Stimulated activated CD8-positive, alpha-beta memory T cell treated with anti-CD3 and anti-CD28 coated beads, Interleukin-4, amount 100 ng/mL, for 1 hour (primary cell): ENCODE results near the gene EIF3CL.
"Not testable (repeated sequence)": the region's sequence is repeated elsewhere in the genome, so short reads cannot be mapped to it uniquely, and the experiment has no call there.

Source experiments
- DNase-seq, 2 donors: peaks; one replicate each; pipeline ENCODE4 v3.0.0-alpha.2; 2020; ENCODE audit warnings: low read depth in 2 of 2, low spot score in 1 of 2

The EIF3CL gene, protein sequence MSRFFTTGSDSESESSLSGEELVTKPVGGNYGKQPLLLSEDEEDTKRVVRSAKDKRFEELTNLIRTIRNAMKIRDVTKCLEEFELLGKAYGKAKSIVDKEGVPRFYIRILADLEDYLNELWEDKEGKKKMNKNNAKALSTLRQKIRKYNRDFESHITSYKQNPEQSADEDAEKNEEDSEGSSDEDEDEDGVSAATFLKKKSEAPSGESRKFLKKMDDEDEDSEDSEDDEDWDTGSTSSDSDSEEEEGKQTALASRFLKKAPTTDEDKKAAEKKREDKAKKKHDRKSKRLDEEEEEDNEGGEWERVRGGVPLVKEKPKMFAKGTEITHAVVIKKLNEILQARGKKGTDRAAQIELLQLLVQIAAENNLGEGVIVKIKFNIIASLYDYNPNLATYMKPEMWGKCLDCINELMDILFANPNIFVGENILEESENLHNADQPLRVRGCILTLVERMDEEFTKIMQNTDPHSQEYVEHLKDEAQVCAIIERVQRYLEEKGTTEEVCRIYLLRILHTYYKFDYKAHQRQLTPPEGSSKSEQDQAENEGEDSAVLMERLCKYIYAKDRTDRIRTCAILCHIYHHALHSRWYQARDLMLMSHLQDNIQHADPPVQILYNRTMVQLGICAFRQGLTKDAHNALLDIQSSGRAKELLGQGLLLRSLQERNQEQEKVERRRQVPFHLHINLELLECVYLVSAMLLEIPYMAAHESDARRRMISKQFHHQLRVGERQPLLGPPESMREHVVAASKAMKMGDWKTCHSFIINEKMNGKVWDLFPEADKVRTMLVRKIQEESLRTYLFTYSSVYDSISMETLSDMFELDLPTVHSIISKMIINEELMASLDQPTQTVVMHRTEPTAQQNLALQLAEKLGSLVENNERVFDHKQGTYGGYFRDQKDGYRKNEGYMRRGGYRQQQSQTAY

DNA sequence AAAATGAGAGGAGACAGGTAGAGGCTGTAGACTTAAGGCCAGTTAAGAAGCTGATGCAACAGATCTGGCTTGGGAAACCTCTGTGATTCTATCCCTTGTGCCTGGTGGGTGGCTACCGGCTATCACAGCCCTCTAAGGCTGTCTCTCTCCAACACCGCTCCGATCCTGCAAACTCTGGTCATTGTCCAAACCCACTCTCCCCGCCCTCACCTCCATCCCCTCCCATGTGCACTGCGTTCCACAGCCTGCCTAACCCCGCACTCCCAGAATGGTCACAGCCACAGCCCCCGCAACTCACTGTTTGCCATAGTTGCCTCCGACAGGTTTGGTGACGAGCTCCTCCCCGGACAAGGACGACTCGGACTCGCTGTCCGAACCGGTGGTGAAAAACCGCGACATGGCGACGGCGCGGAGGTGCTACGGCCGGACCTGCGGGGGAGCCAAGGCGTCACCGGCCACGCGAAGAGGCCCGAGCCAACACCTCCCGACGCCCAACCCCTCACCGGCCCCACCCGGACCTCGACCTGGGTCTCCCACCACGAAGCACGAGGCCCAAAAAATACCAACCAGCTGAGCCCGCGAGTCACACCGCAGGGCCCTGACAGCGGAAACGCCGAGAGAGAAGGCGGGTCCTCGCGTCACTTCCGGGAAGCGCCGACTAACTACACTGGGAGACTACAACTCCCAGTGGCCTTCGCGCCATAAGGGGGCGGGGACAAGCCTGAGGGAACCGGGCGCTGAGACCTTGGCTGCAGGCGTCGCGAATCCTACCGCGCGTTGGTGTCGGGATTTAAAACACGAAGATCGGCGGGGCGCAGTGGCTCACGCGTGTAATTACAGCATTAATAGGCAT is at the start of gene EIF3CL:
Gene EIF3CL (minus strand): TSS at position 622 of the 853 bp plus-strand sequence. CDS start 223 bp downstream, at position 399.
- DNase-seq: not testable (repeated sequence)

DNA sequence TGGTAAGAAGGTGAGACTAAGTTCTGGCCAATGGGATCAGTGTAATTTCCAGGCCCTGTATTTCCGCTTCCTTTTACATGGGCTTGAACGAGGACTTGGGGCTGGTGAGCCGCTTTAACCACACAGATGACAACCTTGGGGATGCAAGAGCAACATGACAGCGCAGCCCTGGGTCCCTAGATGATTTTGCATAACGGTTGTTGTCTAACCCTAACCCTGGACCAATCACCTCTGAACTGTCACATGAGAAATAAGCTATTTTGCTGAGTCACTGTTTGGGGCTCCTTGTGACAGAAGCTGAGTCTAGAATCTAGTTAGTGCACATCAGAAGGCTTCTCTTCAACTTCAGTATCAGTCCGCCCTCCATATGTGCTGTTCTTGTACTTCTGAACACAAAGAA is 43.4 kb upstream of the EIF3CL start:
- DNase-seq: not testable (repeated sequence)

DNA sequence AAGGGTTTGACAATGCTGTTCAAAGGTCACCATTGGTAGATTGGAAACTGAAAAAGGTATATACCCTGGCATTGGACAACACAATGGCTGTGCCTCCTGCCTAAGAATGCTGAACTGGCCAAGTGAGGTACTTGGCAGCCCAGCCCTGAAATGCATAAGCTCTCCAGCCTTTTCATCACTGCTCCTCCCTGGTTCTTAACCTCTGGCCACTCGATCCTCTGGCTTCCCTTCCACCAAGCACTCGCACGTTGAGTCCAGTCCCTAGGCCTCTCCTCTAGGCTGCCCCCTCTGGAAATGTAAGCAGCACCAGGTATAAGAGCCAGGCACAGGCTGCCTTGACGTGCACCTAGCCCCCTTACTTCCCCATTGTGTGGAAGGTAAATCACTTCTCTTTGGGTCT is 42.7 kb upstream of the EIF3CL start:
- not testable (repeated sequence) for DNase-seq

DNA sequence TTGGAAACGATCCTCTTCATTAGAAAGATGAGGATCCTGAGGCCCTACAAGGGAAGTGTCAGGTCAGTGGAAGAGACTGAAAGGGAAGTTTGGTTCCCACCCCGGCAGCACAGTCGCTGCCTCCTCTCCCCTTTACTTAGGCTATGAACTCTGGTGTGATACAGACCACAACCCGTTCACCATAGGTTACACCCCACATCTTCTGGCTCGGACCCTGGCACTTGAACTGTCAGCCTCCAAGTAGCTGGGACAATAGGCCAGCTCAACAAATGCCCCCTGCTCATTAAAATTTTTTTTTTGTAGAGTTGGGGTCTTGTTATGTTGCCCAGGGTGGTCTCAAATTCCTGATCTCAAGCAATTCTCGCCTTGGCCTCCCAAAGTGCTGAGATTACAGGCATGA is 40.3 kb upstream of the EIF3CL start:
- DNase-seq: not testable (repeated sequence)

DNA sequence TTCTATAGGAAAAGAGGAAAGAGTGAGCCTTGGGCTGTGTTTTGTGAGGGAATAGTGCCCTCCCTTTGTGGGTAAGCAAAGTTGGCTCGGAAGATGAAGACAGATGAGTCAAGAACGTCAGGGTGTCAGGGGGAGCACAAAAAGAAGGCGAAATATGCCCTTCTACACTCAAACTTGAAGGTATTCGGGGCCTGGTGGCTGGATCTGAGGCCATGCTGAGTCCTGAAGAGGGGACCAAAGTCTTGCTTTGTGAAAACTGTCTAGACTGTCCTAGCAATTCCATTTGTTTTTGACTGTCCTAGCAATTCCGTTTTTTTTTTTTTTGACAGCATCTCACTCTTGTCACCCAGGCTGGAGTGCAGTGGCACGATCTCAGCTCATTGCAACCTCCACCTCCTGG is 35.3 kb upstream of the EIF3CL start:
- DNase-seq: not testable (repeated sequence)

DNA sequence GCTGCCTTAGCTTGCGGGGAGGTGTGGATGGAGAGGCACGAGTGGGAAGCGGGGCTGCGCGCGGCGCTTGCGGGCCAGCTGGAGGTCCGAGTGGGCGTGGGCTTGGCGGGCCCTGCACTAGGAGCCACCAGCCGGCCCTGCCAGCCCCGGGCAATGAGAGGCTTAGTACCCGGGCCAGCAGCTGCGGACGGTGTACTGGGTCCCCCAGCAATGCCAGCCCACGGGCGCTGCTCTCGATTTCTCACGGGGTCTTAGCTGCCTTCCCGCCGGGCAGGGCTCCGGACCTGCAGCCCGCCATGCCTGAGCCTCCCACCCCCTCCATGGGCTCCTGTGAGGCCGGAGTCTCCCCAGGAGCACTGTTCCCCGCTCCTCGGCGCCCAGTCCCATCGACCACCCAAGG is 31.7 kb upstream of the EIF3CL start:
- not testable (repeated sequence) for DNase-seq

DNA sequence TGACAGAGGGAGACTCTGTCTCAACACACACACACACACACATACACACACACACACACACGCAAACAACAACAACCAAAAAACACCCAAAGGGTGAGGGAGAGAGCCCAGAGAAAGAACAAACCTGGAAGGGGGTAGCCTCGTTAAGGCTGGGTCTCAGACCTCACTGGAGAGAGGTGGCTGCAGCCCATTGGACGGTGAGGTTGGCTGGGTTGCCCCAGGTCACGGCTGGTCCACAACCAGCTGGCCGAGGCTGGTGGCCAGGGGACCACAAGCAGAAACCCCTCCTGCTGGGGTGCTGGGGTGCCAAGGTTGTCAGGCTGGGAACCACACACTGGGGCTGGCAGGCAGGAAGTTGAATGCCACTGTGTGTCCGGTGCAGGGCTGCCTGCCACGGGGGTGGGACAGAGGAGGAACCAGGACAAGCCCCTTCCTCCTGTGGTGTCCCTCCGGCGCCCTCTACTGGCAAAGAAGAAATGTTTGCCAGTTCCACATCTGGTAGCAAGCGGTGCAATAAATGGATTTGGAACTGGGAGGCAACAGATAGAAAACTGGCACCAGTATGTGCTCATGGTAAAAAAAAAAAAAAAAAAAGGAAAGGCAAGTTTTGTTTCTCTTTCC is 22.5 kb upstream of the EIF3CL start:
- not testable (repeated sequence) for DNase-seq

DNA sequence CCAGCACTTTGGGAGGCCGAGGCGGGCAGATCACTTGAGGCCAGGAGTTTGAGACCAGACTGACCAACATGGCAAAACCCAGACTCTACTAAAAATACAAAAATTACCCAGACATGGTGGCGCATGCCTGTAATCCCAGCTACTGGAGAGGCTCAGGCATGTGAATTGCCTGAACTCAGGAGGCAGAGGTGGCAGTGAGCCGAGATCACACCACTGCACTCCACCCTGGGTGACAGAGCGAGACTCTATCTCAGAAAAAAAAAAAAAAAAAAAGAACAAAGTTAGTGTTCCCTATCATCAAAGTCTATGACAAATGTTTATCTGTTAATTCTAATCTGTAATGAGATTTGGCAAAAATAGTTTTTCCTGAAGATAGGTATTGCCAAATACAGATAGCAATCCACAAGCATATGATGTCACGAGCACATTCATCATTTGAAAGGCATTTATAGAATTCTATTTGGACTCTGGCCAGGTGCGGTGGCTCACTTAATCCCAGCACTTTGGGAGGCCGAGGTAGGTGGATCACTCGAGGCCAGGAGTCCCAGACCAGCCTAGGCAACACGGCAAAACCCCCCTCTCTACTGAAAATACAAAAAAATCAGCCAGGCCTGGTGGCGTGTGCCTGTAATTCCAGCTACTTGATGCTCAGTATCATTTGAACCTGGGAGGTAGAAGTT is 17.6 kb upstream of the EIF3CL start:
- not testable (repeated sequence) for DNase-seq

DNA sequence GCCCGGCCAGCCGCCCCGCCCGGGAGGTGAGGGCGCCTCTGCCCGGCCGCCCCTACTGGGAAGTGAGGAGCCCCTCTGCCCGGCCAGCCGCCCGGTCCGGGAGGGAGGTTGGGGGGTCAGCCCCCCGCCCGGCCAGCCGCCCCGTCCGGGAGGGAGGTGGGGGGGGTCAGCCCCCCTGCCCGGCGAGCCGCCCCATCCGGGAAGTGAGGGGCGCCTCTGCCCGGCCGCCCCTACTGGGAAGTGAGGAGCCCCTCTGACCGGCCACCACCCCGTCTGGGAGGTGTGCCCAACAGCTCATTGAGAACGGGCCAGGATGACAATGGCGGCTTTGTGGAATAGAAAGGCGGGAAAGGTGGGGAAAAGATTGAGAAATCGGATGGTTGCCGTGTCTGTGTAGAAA is 13.4 kb upstream of the EIF3CL start:
- not testable (repeated sequence) for DNase-seq

DNA sequence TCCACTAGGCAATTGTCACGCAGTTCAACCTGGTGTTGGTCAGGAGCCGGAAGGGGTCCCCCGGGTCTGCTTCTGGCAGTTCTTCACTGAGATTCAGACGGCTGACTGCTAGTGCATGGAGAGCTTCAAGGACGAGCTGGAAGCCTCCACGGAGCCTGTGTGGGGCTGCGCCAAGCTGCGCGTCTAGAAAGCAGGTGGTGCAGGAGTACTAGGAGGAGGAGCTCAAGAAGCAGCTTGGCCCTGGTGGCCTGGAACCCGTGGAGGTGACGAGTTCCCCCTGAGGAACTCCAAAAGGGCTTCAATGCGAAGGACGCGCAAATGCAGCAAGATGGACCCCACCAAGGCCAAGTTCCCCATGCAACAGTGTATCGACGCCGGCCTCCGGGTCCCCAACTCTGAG is 10.9 kb upstream of the EIF3CL start:
- not testable (repeated sequence) for DNase-seq

DNA sequence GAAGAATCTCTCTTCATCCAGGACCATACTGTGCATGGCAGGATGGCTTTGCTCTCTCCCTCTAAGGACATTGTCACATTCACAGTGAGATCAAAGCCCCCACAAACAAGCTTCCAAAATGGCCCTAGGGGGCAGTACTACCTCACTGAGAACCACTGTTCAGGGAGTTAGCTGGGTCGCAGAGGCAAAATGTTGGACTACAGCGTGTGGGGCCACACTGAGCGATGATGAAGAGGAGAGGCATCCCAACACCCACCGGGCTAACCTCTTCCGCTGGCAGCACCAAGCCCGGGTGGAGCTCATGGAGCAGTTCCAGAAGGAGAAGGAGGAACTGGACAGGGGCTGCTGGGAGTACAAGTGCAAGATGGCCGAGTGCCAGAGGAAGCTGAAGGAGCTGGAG is 9.9 kb upstream of the EIF3CL start:
- not testable (repeated sequence) for DNase-seq

DNA sequence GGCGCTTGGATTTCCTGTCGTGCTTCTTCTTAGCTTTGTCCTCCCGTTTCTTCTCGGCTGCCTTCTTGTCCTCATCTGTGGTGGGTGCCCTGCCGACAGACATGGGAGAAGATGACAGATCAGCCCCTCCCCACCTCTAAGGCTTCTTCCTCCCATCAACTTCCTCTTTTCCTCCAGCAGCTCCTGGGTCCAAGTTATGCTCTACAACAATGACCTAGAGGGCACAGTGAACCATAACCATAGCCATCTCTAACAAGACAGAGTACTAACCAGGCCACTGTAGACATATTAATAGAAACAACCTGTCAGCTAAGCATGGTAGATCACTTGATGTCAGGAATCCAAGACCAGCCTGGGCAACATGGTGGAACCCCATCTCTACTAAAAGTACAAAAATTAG is 11.6 kb downstream of the EIF3CL start:
- DNase-seq: not testable (repeated sequence)

DNA sequence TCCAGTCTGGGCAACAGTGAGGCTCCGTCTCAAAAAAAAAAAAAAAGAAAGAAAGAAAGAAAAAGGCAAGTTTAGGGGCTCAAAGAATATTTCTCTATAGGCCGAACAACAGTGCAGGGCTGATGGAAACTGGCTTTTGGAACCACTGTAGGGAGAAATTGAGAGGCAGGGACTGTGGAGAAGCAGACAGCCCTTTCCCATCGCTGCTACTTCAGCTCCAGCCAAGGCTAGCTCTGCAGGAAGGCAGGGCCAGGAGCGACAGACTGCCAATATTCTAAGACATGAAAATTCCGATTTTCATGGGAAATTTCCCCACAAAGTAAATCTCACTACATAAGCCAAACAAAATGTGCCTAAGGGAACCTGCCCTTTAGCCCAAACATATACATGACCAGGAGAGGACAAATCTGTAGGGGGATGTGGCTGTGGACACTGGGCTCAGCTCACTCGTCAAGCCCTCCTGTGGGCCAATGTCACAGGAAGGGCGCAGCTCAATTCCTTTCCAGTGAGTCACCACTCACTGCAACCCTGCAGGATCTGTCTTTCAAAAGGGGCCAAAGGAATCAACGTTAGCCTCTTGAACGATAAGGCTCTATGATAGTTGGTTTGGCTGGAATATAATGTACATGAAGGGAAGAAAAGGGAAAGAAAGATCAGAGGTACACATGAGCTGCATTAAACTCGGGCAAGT is 21.3 kb downstream of the EIF3CL start:
- not testable (repeated sequence) for DNase-seq

DNA sequence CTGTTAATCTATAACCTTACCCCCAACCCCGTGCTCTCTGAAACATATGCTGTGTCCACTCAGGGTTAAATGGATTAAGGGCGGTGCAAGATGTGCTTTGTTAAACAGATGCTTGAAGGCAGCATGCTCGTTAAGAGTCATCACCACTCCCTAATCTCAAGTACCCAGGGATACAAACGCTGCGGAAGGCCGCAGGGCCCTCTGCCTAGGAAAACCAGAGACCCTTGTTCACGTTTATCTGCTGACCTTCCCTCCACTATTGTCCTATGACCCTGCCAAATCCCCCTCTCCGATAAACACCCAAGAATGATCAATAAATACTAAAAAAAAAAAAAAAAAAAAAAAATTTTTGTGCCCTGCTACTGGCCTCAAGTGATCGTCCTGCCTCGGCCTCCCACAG is 25.8 kb downstream of the EIF3CL start:
- DNase-seq: not testable (repeated sequence)

DNA sequence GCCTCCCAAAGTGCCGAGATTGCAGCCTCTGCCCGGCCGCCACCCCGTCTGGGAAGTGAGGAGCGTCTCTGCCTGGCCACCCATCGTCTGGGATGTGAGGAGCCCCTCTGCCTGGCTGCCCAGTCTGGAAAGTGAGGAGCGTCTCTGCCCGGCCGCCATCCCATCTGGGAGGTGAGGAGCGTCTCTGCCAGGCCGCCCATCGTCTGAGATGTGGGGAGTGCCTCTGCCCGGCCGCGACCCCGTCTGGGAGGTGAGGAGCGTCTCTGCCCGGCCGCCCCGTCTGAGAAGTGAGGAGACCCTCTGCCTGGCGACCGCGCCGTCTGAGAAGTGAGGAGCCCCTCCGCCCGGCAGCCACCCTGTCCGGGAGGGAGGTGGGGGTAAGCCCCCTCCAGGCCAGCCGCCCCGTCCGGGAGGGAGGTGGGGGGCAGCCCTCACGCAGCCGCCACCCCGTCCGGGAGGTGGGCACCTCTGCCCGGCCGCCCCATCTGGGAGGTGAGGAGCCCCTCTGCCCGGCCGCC is 26.5 kb downstream of the EIF3CL start:
- DNase-seq: not testable (repeated sequence)

DNA sequence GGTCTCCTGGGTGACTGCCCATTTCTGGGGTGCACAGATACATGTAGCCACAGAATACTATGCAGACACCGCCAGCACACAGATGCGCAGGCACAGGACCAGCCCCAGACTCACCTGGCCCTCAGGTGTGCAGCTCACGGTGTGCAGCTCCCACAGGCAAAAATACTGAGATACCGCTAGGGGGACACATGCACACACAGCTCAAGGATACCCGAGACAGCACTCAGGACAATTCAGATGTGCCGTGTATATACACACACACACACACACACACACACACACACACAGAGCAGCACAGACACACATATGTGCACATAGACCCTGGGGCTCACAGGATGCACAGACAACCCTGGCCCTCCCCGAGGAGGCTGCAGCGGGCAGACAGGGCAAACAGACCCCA is 28.5 kb downstream of the EIF3CL start:
- DNase-seq: not testable (repeated sequence)

DNA sequence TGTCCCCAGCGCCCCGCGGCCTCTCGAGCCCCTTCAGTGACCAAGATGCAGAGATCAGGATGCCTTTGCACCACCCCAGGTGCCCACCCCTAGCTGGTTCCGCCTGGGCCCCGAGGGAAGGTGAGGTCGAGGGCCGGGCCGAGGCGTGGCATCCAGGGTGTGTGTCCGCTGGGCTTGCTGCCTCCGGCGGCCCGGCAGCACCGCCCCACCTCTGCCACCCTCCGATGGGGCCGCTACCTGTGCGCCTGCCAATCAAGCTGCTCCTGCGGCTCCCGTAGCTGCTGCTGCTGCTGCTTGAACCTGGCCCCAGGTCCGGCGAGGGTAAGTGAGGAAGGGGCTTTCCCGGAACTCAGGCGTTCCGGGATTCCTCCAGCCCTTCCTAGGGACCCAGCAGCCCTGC is 29.4 kb downstream of the EIF3CL start:
- DNase-seq: not testable (repeated sequence)

DNA sequence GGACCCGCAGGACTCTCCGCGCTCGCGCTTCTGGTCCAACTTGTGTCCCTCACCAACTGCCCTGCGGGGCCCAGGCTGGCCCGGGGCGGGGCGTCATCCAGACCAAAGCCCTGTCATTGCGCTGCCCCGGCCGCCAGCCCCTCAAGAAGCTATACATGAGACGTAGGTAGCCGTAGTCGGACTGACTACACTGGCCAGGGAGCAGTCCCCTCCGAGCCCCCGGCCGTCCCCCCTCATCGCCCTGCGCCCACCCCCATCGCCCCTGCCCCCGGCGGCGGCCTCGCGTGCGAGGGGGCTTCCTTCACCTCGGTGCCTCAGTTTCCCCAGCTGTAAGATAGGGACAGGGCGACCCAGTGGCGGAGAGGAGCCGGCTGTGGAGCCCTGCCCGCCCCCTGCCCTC is 35.7 kb downstream of the EIF3CL start:
- DNase-seq: not testable (repeated sequence)
